Keratinocyte (primary cell): ENCODE data around the gene INPP4B.

ENCODE experiments used
- EZH2 ChIP-seq: IDR thresholded peaks from one replicate; pipeline ENCODE4 v1.6.1; 2012; ENCODE audit warnings: inconsistent platforms, mild to moderate bottlenecking, low read length, moderate library complexity
- TF ChIP-seq, protein P1 (sequence below), 3 experiments: IDR thresholded peaks in 1 of 3; conservative IDR thresholded peaks in 1 of 3; optimal IDR thresholded peaks in 1 of 3; 2 replicates in 2 of 3; 3 replicates in 1 of 3; pipeline versions ENCODE3 to v1.5.1; 2011; ENCODE audit warnings: low read length in 3 of 3, mild to moderate bottlenecking in 3 of 3, moderate library complexity in 2 of 3, control low read depth in 1 of 3, inconsistent platforms in 1 of 3; ENCODE audit not compliant: insufficient read depth in 2 of 3; ENCODE audit errors: extremely low read depth in 1 of 3

DNA sequence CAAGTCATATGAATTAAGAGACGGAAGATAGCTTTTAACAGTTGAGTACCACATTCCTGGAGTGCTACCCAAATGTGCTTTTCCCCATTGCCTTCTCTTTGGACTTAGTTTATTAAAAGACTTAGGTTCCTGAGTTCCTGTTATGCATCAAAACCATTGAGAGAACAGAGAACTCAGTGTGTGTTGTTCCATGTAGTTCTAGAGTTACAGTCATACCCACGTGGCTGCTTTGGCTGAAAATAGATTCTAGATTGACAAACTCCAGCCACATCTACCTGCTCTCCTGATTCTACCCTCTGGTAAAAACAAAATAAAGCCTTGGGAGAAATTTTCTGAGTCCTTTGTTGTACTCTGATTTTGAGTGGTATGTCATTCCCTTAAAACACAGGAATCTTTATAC is 824.3 kb downstream of the INPP4B start:
- TF ChIP-seq, protein P1, sequence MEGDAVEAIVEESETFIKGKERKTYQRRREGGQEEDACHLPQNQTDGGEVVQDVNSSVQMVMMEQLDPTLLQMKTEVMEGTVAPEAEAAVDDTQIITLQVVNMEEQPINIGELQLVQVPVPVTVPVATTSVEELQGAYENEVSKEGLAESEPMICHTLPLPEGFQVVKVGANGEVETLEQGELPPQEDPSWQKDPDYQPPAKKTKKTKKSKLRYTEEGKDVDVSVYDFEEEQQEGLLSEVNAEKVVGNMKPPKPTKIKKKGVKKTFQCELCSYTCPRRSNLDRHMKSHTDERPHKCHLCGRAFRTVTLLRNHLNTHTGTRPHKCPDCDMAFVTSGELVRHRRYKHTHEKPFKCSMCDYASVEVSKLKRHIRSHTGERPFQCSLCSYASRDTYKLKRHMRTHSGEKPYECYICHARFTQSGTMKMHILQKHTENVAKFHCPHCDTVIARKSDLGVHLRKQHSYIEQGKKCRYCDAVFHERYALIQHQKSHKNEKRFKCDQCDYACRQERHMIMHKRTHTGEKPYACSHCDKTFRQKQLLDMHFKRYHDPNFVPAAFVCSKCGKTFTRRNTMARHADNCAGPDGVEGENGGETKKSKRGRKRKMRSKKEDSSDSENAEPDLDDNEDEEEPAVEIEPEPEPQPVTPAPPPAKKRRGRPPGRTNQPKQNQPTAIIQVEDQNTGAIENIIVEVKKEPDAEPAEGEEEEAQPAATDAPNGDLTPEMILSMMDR (optimal IDR thresholded peaks at IDR 0.05 in 1 of 3, IDR thresholded peaks at IDR 0.05 in 1 of 3, conservative IDR thresholded peaks at IDR 0.05 in 1 of 3; ENCODE audit: extremely low read depth in 1 of 3, insufficient read depth in 2 of 3, low read length in 3 of 3), result no peak
- TF ChIP-seq EZH2, result no peak
